ENCODE measurements around the gene RNF157.
"Not testable (repeated sequence)": the region's sequence is repeated elsewhere in the genome, so short reads cannot be mapped to it uniquely, and the experiment has no call there.

The RNF157 gene

DNA sequence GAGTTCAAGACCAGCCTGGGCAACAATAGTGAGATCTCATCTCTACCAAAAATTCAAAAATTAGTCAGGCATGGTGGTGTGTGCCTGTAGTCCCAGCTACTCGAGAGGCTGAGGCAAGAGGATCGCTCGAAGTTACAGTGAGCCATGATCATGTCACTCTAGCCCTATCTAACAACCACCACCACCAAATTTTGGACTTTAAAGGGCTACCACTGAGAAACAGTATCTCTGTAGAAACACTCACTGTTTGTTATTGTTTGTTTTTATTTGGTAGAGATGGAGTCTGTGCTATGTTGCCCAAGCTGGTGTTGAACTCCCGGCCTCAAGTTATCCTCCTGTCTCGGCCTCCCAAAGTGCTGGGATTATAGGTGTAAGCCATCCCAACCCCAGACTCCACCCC, 23.6 kb upstream of the RNF157 start:
- TF ChIP-seq, protein P1, sequence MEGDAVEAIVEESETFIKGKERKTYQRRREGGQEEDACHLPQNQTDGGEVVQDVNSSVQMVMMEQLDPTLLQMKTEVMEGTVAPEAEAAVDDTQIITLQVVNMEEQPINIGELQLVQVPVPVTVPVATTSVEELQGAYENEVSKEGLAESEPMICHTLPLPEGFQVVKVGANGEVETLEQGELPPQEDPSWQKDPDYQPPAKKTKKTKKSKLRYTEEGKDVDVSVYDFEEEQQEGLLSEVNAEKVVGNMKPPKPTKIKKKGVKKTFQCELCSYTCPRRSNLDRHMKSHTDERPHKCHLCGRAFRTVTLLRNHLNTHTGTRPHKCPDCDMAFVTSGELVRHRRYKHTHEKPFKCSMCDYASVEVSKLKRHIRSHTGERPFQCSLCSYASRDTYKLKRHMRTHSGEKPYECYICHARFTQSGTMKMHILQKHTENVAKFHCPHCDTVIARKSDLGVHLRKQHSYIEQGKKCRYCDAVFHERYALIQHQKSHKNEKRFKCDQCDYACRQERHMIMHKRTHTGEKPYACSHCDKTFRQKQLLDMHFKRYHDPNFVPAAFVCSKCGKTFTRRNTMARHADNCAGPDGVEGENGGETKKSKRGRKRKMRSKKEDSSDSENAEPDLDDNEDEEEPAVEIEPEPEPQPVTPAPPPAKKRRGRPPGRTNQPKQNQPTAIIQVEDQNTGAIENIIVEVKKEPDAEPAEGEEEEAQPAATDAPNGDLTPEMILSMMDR (IDR thresholded peaks at IDR 0.05; ENCODE audit: low read depth, low read length): no peak
- DNase-seq (ENCODE audit: extremely low read depth, low read depth): no peak

DNA sequence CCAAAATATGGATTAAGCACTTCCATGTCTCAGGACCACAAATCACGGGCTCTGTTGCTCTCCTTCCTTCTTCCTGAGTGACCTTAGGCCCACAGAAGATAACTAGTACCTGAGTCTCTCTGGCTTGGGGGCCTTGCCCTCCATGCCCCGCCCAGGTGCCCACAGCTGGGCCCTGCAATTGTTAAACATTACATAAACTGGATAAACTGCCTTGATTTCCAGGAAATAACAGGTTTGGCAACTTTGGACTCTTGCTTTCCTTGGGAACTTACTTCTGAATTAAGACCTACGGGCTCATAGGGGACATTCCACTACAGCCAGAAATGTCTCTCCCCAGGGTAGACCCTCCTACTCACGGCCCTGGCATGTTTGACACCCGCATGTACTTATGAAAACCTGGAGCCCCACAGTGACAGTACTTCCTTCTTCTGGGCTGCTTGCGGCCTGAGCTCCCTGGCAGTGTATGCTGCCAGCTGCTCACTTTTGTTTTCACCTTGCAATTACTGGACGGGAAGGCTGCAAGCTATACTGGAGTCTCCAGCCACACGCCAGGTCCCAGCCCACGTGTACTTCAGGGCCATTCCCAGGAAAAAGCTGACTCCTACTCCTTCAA, 22.5 kb upstream of the RNF157 start:
- TF ChIP-seq, protein P1 (IDR thresholded peaks at IDR 0.05; ENCODE audit: low read depth, low read length): no peak
- DNase-seq (ENCODE audit: extremely low read depth, low read depth): no peak

DNA sequence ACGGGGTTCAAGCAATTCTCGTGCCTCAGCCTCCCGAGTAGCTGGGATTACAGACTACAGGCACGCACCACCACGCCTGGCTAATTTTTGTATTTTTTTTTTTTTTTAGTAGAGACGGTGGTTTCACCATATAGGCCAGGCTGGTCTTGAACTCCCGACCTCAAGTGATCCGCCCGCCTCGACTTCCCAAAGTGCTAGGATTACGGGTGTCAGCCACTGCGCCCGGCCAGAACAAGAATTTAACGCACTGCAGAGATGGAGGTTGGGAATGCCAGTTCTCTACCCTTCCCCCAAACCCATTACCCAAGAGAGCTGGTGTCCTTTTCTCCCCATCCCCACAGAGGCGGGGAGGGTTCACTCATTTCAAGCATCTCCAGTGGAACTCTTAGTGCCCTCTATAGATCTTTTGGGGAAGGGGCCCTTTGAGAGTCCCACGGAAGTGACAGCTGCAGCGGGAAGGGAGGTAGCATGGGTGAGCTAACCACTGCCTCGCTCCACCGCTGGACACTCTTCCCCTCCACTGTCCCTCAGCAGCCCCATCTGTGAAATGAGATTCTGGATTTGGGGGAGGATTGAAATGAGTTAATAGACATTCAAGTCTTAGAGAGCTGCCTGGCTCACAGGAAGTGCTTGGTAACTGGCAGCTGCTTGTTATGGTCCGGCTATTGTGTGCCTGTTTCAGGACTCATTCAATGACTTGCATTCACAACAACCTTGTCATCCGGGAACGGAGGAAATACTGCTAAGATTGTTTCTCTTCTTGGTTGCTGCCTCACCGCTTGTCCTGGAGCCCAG, 21.3 kb upstream of the RNF157 start:
- DNase-seq (ENCODE audit: extremely low read depth, low read depth): no peak

DNA sequence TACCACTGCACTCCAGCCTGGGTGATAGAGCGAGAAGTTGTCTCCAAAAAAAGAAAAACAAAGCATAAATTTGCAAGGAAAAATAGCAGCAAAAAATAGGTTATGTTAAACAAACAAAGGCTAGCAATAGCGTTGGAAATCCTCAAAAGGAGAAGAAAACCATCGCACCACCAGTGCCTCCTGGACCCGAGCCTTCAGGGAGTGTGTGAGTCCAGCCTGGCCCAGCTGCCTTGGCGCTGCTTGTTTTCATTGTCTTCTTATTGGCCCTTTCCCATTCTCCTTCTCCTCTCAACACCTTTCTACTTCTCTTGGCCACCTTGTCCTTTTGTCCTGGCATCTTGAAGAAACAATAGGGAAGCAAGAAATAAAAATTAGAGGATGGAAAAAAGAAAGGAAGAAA, 20.4 kb upstream of the RNF157 start:
- no peak for DNase-seq (ENCODE audit: extremely low read depth, low read depth)
- TF ChIP-seq, protein P1 (IDR thresholded peaks at IDR 0.05; ENCODE audit: low read depth, low read length): no peak

More for the DNA sequence above, 21.3 kb upstream of the RNF157 start:
- TF ChIP-seq, protein P1 (IDR thresholded peaks at IDR 0.05; ENCODE audit: low read depth, low read length): no peak

DNA sequence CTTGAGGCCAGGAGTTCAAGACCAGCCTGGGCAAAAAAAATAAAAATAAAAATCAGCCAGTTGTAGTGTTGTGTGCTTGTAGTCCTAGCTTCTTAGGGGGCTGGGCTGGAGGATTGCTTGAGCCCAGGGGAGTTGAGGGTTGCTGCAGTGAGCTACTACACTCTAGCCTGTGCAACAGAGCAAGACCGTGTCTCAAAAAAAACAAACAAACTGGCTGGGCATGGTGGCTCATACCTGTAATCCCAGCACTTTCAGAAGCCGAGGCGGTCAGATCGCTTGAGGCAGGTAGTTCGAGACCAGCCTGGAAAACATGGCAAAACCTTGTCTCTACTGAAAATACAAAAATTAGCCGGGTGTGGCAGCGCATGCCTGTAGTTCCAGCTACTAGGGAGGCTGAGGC, 19.9 kb upstream of the RNF157 start:
- DNase-seq (ENCODE audit: extremely low read depth, low read depth): no peak
- TF ChIP-seq, protein P1 (IDR thresholded peaks at IDR 0.05; ENCODE audit: low read depth, low read length): no peak

DNA sequence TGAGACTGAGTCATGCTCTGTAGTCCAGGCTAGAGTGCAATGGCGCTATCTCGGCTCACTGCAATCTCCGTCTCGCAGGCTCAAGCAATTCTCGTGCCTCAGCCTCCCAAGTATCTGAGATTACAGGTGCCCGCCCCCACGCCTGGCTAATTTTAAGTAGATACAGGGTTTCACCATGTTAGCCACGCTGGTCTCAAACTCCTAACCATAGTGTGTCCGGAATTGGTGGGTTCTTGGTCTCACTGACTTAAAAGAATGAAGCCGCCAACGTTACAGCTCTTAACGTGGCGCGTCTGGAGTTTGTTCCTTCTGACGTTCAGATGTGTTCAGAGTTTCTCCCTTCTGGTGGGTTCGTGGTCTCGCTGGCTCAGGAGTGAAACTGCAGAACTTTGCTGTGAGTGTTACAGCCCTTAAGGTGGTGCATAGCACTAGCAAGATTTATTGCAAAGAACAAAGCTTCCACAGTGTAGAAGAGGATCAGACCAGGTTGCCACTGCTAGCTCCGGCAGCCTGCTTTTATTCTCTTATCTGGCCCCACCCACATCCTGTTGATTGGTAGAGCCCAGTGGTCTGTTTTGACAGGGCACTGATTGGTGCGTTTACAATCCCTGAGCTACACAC, 16.2 kb upstream of the RNF157 start:
- not testable (repeated sequence) for DNase-seq (ENCODE audit: extremely low read depth, low read depth)

DNA sequence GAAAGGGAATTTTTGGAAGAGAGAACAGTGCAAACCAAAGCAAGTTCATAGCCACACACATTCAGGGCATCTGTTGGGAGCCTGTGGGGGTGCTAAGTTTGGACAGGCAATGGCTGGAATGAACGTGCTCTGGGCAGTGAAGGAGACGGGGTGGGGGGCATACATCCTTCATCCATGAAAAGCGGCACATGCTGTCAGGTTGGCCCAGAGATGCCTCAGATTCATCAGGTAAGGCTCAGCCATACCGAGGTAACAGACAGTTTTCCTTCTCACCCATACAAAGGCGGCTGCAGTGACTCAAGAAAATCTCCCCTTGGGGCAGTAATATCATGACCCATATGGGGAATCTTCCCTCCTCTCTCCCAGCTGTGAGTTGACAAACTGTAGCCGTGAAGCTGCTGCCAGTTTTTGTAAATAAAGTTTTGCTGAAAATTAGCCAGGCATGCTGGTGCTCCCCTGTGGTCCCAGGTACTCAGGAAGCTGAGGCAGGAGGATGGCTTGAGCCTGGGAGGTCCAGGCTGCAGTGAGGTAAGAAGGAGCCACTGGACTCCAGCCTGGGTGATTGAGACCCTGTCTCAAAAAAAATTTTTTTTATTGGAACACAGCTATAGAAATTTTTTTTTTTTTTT, 15.6 kb upstream of the RNF157 start:
- TF ChIP-seq, protein P1 (IDR thresholded peaks at IDR 0.05; ENCODE audit: low read depth, low read length): no peak
- no peak for DNase-seq (ENCODE audit: extremely low read depth, low read depth)

All from AG09319 (cell line).